WTC11 (cell line): ENCODE data around the gene LRRC37A3. TPM values are rescaled to one million over a fixed set of nuclear protein-coding genes. Genes with fewer than 3 reads are reported as not detected.

Source experiments
- ATAC-seq: fragments of 200-7000 bp; cut with Tn5 transposase; 2 replicates; pipeline ENCODE4 v1.10.0; 2021; ENCODE audit warnings: mild to moderate bottlenecking, moderate library complexity
- CTCF ChIA-PET: fragments of 300-600 bp; sonication (Branson Sonifier 250); formaldehyde crosslinking; loops from one replicate; lab custom pipeline; 2021; ENCODE audit warnings: antibody characterized with exemption; lab: Charles Lee
- POLR2A ChIA-PET: fragments of 350-600 bp; sonication (Branson Sonifier 250); formaldehyde crosslinking; loops from one replicate; lab custom pipeline; 2021; ENCODE audit warnings: antibody characterized with exemption; lab: Charles Lee
- DNase-seq: peaks from one replicate; pipeline ENCODE4 v3.0.0; 2021; ENCODE audit warnings: low spot score
- H3K27ac Mint-ChIP-seq: 2 replicates; pipeline ENCODE4 v1.8.0; 2021; ENCODE audit warnings: mixed read lengths
- H3K27me3 Mint-ChIP-seq: 2 replicates; pipeline ENCODE4 v1.8.0; 2021; ENCODE audit warnings: low read depth, mild to moderate bottlenecking, moderate library complexity, mixed read lengths
- H3K36me3 Mint-ChIP-seq: 2 replicates; pipeline ENCODE4 v1.8.0; 2021; ENCODE audit warnings: mixed read lengths
- H3K4me1 Mint-ChIP-seq: 2 replicates; pipeline ENCODE4 v1.8.0; 2022; ENCODE audit warnings: mixed read lengths
- H3K4me3 Mint-ChIP-seq: 2 replicates; pipeline ENCODE4 v1.8.0; 2021; ENCODE audit warnings: mild to moderate bottlenecking, moderate library complexity, mixed read lengths
- H3K9me3 Mint-ChIP-seq: 2 replicates; pipeline ENCODE4 v1.8.0; 2021; ENCODE audit warnings: mixed read lengths
- CREB1 ChIP-seq: sonication (generic); formaldehyde crosslinking; IDR thresholded peaks from 2 replicates; pipeline ENCODE4 v1.8.0; 2023; ENCODE audit warnings: mild to moderate bottlenecking, missing genetic modification reagents
- CREM ChIP-seq: sonication (generic); formaldehyde crosslinking; IDR thresholded peaks from 2 replicates; pipeline ENCODE4 v1.8.1; 2022; ENCODE audit warnings: mild to moderate bottlenecking, missing genetic modification reagents, moderate library complexity
- EMX1 ChIP-seq: fragments of 250-450 bp; sonication (Bioruptor Pico); IDR thresholded peaks from 2 replicates; pipeline ENCODE4 v1.8.0; 2021; ENCODE audit warnings: mild to moderate bottlenecking
- GRHL2 ChIP-seq: fragments of 250-450 bp; sonication (Bioruptor Pico); IDR thresholded peaks from 2 replicates; pipeline ENCODE4 v1.8.0; 2022; ENCODE audit warnings: mild to moderate bottlenecking, moderate library complexity; ENCODE audit not compliant: insufficient replicate concordance, severe bottlenecking
- HMGA2 ChIP-seq: fragments of 250-450 bp; sonication (Bioruptor Pico); IDR thresholded peaks from 2 replicates; pipeline ENCODE4 v1.4.0; 2021; ENCODE audit warnings: mild to moderate bottlenecking, moderate library complexity
- JAZF1 ChIP-seq: fragments of 250-450 bp; sonication (Bioruptor Pico); IDR thresholded peaks from 2 replicates; pipeline ENCODE4 v1.9.0; 2021; ENCODE audit warnings: moderate library complexity, mild to moderate bottlenecking, inconsistent platforms
- JUN ChIP-seq: sonication (generic); formaldehyde crosslinking; IDR thresholded peaks from 2 replicates; pipeline ENCODE4 v1.8.0; 2023; ENCODE audit warnings: mild to moderate bottlenecking, missing genetic modification reagents
- KAT7 ChIP-seq: sonication (generic); formaldehyde crosslinking; IDR thresholded peaks from 2 replicates; pipeline ENCODE4 v1.8.1; 2023; ENCODE audit warnings: missing genetic modification reagents, mild to moderate bottlenecking, borderline replicate concordance
- NFE2L1 ChIP-seq: sonication (generic); formaldehyde crosslinking; IDR thresholded peaks from 2 replicates; pipeline ENCODE4 v1.8.1; 2023; ENCODE audit warnings: missing genetic modification reagents
- NFYB ChIP-seq: sonication (generic); formaldehyde crosslinking; conservative IDR thresholded peaks from 2 replicates; pipeline ENCODE4 v1.8.0; 2022; ENCODE audit warnings: low read depth, missing genetic modification reagents
- NR3C1 ChIP-seq: sonication (generic); formaldehyde crosslinking; conservative IDR thresholded peaks from 2 replicates; pipeline ENCODE4 v1.8.1; 2023; ENCODE audit warnings: low read depth, mild to moderate bottlenecking, missing genetic modification reagents
- TEAD4 ChIP-seq: sonication (generic); formaldehyde crosslinking; IDR thresholded peaks from 2 replicates; pipeline ENCODE4 v1.8.0; 2022; ENCODE audit warnings: mild to moderate bottlenecking, missing genetic modification reagents
- ZNF232 ChIP-seq: sonication (generic); formaldehyde crosslinking; IDR thresholded peaks from 2 replicates; pipeline ENCODE4 v1.8.0; 2022; ENCODE audit warnings: mild to moderate bottlenecking, missing genetic modification reagents
- ZNF423 ChIP-seq: fragments of 250-450 bp; sonication (Bioruptor Pico); IDR thresholded peaks from 2 replicates; pipeline ENCODE4 v2.1.2; 2022; ENCODE audit warnings: mild to moderate bottlenecking, moderate library complexity
- total RNA-seq: library from RNA; stranded (reverse); gene quantifications from 3 replicates; pipeline ENCODE4 v1.2.3, GENCODE V29; 2021
- TF ChIP-seq, protein P1 (sequence below): sonication (generic); formaldehyde crosslinking; IDR thresholded peaks from 2 replicates; pipeline ENCODE4 v1.8.0; 2022; ENCODE audit warnings: mild to moderate bottlenecking, missing genetic modification reagents
- TF ChIP-seq, protein P2 (sequence below): sonication (generic); formaldehyde crosslinking; IDR thresholded peaks from 2 replicates; pipeline ENCODE4 v1.8.1; 2023; ENCODE audit warnings: mild to moderate bottlenecking, moderate library complexity, missing genetic modification reagents
- TF ChIP-seq, protein P3 (sequence below): sonication (generic); formaldehyde crosslinking; IDR thresholded peaks from 2 replicates; pipeline ENCODE4 v1.8.0; 2023; ENCODE audit warnings: mild to moderate bottlenecking, missing genetic modification reagents
- TF ChIP-seq, protein P4 (sequence below): sonication (generic); formaldehyde crosslinking; IDR thresholded peaks from 2 replicates; pipeline ENCODE4 v1.8.0; 2022; ENCODE audit warnings: mild to moderate bottlenecking, missing genetic modification reagents
- TF ChIP-seq, protein P5 (sequence below): sonication (generic); formaldehyde crosslinking; conservative IDR thresholded peaks from 2 replicates; pipeline ENCODE4 v1.8.1; 2023; ENCODE audit warnings: mild to moderate bottlenecking, low read depth, missing genetic modification reagents, moderate library complexity
- TF ChIP-seq, protein P6 (sequence below): sonication (generic); formaldehyde crosslinking; IDR thresholded peaks from 2 replicates; pipeline ENCODE4 v1.8.1; 2022; ENCODE audit warnings: low read depth, mild to moderate bottlenecking, moderate library complexity, missing genetic modification reagents, borderline replicate concordance
- TF ChIP-seq, protein P7 (sequence below): sonication (generic); formaldehyde crosslinking; conservative IDR thresholded peaks from 2 replicates; pipeline ENCODE4 v1.8.1; 2022; ENCODE audit warnings: mild to moderate bottlenecking, missing genetic modification reagents
- TF ChIP-seq, protein P8 (sequence below): fragments of 250-450 bp; sonication (Bioruptor Pico); IDR thresholded peaks from 2 replicates; pipeline ENCODE4 v2.1.2; 2022; ENCODE audit warnings: mild to moderate bottlenecking, moderate library complexity

Gene LRRC37A3
- total RNA-seq, 1 experiment from 2014 or later, result 4.4 TPM

DNA sequence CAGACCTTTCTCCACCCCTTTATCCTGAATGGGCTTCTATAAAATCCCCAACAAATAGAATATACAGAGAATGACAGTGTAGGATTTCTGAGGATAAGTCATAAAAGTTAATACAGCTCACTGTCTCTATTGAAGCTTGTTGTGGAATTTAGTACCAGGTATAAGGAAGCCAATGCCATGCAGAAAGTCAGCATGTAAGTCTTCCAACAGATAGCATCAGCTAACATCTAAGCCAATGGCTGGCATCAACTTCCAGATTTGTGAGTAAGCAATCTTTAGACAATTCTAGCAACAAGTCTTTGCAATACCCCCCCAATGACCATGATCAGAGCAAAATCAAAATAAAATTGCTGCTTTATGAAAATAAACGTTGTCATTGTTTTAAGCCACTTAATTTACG, 22.5 kb upstream of the LRRC37A3 start (continued):
- TF ChIP-seq, protein P1, sequence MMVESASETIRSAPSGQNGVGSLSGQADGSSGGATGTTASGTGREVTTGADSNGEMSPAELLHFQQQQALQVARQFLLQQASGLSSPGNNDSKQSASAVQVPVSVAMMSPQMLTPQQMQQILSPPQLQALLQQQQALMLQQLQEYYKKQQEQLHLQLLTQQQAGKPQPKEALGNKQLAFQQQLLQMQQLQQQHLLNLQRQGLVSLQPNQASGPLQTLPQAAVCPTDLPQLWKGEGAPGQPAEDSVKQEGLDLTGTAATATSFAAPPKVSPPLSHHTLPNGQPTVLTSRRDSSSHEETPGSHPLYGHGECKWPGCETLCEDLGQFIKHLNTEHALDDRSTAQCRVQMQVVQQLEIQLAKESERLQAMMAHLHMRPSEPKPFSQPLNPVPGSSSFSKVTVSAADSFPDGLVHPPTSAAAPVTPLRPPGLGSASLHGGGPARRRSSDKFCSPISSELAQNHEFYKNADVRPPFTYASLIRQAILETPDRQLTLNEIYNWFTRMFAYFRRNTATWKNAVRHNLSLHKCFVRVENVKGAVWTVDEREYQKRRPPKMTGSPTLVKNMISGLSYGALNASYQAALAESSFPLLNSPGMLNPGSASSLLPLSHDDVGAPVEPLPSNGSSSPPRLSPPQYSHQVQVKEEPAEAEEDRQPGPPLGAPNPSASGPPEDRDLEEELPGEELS, result no peak
- TF ChIP-seq ZNF423 (no peak), ZNF232 (no peak)

DNA sequence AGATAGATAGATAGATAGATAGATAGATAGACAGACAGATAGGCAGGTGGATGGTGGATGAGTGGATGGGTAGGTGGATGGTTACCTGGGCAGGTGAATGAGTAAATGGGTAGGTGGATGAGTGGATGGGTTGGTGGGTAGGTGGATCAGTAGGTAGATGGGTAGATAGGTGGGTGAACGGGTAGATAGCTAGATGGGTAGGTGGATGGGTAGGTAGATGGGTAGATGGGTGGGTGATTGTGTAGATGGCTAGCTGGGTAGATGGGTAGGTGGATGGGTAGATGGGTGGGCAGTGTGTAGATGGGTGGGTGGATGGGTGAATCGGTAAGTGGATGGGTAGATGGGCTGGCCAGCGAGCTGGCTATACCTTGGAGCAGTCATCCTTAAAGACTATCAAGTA, 21.8 kb upstream of the LRRC37A3 start:
- H3K27me3 Mint-ChIP-seq, result no peaks in the 10 kb centered on the region
- CTCF ChIA-PET, result interaction anchor here (1.0 kb wide), 2 partner anchors 21 to 22 kb away, joined by 3 read pairs; partner anchors contain the start of gene LRRC37A3
- no peak for TF ChIP-seq CREM (CRISPR knock-in tag)
- TF ChIP-seq NFYB (CRISPR knock-in tag), result no peak
- TF ChIP-seq HMGA2, result no peak
- TF ChIP-seq JUN (CRISPR knock-in tag), result no peak
- TF ChIP-seq GRHL2 (CRISPR knock-in tag), result no peak
- TF ChIP-seq, protein P2, sequence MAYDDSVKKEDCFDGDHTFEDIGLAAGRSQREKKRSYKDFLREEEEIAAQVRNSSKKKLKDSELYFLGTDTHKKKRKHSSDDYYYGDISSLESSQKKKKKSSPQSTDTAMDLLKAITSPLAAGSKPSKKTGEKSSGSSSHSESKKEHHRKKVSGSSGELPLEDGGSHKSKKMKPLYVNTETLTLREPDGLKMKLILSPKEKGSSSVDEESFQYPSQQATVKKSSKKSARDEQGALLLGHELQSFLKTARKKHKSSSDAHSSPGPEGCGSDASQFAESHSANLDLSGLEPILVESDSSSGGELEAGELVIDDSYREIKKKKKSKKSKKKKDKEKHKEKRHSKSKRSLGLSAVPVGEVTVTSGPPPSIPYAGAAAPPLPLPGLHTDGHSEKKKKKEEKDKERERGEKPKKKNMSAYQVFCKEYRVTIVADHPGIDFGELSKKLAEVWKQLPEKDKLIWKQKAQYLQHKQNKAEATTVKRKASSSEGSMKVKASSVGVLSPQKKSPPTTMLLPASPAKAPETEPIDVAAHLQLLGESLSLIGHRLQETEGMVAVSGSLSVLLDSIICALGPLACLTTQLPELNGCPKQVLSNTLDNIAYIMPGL (CRISPR knock-in tag), result no peak
- no peak for TF ChIP-seq NFE2L1 (CRISPR knock-in tag)
- no peak for TF ChIP-seq NR3C1 (CRISPR knock-in tag)
- no peak for TF ChIP-seq CREB1
- TF ChIP-seq, protein P3, sequence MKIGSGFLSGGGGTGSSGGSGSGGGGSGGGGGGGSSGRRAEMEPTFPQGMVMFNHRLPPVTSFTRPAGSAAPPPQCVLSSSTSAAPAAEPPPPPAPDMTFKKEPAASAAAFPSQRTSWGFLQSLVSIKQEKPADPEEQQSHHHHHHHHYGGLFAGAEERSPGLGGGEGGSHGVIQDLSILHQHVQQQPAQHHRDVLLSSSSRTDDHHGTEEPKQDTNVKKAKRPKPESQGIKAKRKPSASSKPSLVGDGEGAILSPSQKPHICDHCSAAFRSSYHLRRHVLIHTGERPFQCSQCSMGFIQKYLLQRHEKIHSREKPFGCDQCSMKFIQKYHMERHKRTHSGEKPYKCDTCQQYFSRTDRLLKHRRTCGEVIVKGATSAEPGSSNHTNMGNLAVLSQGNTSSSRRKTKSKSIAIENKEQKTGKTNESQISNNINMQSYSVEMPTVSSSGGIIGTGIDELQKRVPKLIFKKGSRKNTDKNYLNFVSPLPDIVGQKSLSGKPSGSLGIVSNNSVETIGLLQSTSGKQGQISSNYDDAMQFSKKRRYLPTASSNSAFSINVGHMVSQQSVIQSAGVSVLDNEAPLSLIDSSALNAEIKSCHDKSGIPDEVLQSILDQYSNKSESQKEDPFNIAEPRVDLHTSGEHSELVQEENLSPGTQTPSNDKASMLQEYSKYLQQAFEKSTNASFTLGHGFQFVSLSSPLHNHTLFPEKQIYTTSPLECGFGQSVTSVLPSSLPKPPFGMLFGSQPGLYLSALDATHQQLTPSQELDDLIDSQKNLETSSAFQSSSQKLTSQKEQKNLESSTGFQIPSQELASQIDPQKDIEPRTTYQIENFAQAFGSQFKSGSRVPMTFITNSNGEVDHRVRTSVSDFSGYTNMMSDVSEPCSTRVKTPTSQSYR (CRISPR knock-in tag), result no peak
- no peak for TF ChIP-seq EMX1 (CRISPR knock-in tag)
- no peak for TF ChIP-seq JAZF1 (CRISPR knock-in tag)
- TF ChIP-seq, protein P4, sequence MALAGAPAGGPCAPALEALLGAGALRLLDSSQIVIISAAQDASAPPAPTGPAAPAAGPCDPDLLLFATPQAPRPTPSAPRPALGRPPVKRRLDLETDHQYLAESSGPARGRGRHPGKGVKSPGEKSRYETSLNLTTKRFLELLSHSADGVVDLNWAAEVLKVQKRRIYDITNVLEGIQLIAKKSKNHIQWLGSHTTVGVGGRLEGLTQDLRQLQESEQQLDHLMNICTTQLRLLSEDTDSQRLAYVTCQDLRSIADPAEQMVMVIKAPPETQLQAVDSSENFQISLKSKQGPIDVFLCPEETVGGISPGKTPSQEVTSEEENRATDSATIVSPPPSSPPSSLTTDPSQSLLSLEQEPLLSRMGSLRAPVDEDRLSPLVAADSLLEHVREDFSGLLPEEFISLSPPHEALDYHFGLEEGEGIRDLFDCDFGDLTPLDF, result no peak
- no peak for TF ChIP-seq TEAD4 (CRISPR knock-in tag)
- TF ChIP-seq, protein P5, sequence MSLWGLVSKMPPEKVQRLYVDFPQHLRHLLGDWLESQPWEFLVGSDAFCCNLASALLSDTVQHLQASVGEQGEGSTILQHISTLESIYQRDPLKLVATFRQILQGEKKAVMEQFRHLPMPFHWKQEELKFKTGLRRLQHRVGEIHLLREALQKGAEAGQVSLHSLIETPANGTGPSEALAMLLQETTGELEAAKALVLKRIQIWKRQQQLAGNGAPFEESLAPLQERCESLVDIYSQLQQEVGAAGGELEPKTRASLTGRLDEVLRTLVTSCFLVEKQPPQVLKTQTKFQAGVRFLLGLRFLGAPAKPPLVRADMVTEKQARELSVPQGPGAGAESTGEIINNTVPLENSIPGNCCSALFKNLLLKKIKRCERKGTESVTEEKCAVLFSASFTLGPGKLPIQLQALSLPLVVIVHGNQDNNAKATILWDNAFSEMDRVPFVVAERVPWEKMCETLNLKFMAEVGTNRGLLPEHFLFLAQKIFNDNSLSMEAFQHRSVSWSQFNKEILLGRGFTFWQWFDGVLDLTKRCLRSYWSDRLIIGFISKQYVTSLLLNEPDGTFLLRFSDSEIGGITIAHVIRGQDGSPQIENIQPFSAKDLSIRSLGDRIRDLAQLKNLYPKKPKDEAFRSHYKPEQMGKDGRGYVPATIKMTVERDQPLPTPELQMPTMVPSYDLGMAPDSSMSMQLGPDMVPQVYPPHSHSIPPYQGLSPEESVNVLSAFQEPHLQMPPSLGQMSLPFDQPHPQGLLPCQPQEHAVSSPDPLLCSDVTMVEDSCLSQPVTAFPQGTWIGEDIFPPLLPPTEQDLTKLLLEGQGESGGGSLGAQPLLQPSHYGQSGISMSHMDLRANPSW, result no peak
- TF ChIP-seq, protein P6, sequence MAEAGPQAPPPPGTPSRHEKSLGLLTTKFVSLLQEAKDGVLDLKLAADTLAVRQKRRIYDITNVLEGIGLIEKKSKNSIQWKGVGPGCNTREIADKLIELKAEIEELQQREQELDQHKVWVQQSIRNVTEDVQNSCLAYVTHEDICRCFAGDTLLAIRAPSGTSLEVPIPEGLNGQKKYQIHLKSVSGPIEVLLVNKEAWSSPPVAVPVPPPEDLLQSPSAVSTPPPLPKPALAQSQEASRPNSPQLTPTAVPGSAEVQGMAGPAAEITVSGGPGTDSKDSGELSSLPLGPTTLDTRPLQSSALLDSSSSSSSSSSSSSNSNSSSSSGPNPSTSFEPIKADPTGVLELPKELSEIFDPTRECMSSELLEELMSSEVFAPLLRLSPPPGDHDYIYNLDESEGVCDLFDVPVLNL (CRISPR knock-in tag), result no peak
- TF ChIP-seq KAT7, result no peak
- TF ChIP-seq, protein P7, sequence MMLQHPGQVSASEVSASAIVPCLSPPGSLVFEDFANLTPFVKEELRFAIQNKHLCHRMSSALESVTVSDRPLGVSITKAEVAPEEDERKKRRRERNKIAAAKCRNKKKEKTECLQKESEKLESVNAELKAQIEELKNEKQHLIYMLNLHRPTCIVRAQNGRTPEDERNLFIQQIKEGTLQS (CRISPR knock-in tag), result no peak
- TF ChIP-seq, protein P8, sequence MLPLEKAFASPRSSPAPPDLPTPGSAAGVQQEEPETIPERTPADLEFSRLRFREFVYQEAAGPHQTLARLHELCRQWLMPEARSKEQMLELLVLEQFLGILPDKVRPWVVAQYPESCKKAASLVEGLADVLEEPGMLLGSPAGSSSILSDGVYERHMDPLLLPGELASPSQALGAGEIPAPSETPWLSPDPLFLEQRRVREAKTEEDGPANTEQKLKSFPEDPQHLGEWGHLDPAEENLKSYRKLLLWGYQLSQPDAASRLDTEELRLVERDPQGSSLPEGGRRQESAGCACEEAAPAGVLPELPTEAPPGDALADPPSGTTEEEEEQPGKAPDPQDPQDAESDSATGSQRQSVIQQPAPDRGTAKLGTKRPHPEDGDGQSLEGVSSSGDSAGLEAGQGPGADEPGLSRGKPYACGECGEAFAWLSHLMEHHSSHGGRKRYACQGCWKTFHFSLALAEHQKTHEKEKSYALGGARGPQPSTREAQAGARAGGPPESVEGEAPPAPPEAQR (CRISPR knock-in tag), result no peak

More for the DNA sequence above, 21.8 kb upstream of the LRRC37A3 start:
- peaks cover 2% of the 10 kb centered on the region; the same call in 1 of the 2 replicates for H3K4me1 Mint-ChIP-seq
- no peak for ATAC-seq
- POLR2A ChIA-PET, result no interaction called here
- H3K4me3 Mint-ChIP-seq, result no peak overlapping the region
- H3K27ac Mint-ChIP-seq, result no peak overlapping the region
- DNase-seq, result no peak
- H3K9me3 Mint-ChIP-seq, result no peaks in the 10 kb centered on the region
- no peaks in the 10 kb centered on the region for H3K36me3 Mint-ChIP-seq
